IPS-NIHi11 (cell line): ENCODE data around the gene ELFN2.
A peak's percentile ranks its signal among the peaks of the same experiment; 100 is the strongest.
"Not testable (repeated sequence)": the region's sequence is repeated elsewhere in the genome, so short reads cannot be mapped to it uniquely, and the experiment has no call there.

Source experiments
- DNase-seq: peaks from one replicate; pipeline ENCODE4 v3.0.0; 2012; ENCODE audit warnings: mixed read lengths, low spot score

ELFN2 gene

DNA sequence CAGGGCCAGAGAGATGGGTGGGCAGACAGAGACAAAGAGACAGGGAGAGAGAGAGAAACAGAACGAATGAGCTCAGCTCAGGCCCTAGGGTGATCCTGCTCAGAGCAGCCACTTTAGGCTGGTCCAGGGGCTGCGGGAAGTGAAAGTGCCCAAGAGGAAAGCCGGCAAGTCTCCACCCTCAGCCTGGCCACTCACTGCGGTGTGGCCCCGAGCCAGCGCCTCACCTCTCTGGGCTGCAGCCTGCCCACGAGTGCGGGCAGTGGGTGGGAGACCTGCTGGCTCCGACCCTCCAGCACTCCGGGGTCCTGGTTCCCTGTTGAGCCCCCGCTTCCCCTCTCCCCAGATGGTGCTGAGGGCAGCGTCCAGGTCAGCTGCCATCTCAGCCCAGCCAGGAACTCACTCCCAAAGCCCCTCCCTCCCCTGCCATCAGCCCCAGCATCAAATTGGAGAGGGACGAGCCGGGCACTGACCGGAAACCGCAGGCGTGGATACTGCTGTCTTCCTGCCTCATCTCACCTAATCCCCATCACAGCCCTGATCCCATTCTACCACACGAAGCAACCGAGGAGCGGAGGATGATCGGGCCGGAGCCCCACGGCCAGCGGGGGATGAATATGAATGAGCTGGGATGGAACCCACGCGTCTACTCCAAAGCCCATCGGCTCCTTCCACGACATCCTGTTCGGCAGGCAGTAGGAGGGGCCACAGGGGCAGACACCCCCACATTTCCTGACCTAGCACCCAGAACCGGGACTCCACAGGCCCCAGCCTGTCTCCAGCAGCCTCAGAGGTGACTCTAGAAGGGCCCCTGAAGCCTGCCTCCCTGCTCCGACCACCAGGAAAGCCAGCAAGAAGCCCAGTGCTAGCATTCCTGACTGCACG, 16.9 kb downstream of the ELFN2 start:
- no peak for DNase-seq

- DNase-seq, result no peak
Measured at GRCh38 chr22:37409459-37410050, 17.7 kb downstream of the ELFN2 start.

- no peak for DNase-seq
Measured at GRCh38 chr22:37409031-37409430, 18.2 kb downstream of the ELFN2 start.

DNA sequence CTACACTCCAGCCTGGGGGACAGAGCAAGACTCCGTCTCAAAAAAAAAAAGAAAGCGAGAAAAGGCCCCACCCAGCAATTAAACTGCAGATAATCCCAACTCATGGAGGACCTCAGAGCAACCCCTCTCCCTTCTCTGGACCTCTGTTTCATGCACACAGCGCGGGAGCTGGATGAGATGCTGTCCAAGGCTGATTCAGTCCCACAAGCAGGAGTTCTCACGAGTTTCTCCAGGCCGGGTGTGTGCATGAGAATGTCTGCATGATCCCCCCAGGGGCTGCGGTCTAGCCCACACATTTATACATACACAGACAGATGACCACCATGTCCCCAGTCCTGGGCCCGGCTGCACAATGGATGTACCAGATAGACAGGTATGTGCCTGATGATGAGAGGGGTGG, 19.4 kb downstream of the ELFN2 start:
- no peak for DNase-seq

- DNase-seq, result no peak
Measured at GRCh38 chr22:37406441-37407235, 20.6 kb downstream of the ELFN2 start.

DNA sequence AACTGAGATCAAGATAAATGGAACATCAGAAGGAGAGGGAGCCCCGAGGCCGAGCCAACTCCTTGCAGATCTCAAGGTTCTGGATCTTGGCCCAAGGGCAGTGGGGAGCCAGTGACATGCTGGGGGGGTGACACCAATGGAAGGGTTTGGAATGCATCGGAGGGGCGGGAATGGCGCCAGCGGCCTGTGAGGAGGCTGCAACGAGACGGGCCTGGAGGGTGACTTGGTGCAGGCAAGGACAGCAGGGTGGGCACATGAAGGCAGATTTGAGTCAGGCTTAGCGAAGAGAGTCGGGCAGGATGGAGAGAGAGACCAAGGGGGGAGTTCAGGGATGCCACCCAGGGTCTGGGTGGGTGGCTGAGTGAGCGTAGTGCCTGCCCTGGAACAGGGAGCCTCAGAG, 23.2 kb downstream of the ELFN2 start:
- no peak for DNase-seq

DNA sequence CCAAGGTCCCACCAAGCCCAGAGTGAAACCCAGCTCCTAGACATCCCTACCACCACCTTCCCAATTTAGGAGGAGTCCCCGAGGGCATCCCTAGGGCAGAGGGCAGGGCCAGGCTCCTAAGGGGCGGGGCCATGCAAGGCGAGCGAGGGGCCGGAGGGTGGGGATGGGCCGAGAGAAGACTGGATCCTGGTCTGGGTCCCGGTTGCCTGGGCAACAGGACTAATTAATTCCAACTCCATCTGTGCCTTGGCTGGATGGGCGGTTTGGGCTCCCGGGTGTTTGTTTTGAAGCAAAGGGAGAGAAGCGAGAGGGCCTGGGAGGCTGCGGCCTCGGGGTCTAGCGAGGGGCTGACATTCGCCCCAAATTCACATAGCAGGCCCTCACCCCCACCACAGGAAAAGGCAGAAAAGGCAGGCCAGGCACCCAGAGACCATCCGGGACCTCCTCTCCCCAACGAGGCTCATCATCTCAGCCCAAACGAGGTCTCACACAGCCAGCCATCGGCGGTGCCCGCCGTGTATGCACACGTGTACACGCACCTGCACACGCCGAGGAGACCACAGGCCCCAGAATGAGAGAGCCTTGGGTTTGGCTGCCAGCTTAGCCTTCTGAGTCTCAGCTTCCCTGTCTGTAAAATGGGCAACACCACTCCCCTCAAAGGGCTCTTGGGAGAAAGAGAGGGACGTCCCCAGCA, 23.9 kb downstream of the ELFN2 start:
- peak; percentile 86 for DNase-seq

DNA sequence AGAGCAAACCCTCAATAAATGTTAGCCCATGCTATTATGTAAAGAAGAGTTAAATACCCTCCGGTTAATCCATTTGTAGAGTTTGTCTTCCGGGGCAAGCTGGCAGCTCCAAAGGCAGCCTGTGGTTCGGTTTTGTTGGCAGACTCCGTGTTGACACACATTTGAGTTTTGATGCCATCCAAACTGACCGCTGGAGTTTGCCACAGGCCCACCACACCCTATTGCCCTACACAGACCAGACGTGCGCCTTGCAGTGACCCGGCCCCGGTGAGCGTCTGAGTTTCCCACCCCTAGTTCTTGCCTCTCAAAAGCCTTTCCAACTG, 25.1 kb downstream of the ELFN2 start:
- DNase-seq, result no peak

DNA sequence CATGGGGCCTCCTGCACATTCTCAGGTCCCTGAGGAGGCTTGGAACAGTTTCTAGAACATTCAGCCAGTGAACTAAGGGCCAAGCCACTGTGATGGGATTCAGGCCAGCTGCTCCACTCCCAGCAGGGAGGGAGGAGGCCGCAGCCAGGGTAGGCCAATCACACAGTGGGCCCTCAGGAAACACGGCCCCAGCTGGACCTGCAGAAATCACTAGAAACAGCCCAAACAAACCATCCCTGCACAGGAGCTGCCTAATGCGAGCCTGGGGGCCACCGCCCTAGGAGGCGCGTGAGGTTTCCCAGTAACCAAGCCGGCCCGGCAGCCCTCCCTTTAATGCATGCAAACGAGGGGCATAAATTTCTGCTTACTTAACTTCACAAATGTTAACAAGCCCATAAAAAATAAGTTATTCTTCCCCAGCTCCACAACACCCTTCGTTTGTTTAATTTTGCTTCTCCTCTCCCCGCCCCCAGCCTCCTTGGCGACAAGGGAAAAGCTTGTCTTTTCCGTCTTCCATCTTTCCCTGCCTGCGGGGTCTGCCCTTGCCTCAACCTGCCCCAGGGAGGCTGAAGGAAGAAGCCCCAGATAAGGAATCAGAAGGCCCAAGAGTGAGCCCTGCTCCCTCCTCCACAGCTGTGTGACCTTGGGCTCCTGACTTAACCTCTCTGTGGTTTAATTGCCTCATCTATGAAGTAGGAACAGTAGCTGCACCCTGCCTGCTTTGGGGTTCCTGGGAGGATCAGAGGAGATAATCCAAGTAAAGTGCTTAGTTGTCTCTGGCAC, 25.7 kb downstream of the ELFN2 start:
- no peak for DNase-seq

DNA sequence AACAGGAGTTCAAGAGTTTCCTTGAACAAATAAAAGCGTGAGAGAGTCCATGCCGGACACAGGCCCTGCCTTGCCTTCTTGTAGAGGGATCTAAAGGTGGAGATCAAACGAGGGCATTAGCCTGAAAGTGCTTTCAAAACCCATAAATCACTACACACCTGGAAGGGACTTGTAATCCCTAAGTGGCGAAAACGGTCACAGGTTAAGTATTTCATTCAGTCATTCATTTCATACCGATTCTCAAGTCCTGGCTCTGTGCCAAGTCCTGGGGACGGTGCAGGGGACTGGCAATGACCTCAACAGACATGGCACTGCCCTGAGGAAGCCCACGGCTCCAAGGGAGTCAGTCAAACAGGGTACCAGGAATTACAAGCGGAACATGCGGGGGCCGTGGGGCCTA, 26.6 kb downstream of the ELFN2 start:
- DNase-seq, result no peak

- DNase-seq, result not testable (repeated sequence)
Measured at GRCh38 chr22:37399457-37399856, 27.8 kb downstream of the ELFN2 start.

GRCh38 chr22:37397226-37397625, 30.1 kb downstream of the ELFN2 start:
- no peak for DNase-seq

DNA sequence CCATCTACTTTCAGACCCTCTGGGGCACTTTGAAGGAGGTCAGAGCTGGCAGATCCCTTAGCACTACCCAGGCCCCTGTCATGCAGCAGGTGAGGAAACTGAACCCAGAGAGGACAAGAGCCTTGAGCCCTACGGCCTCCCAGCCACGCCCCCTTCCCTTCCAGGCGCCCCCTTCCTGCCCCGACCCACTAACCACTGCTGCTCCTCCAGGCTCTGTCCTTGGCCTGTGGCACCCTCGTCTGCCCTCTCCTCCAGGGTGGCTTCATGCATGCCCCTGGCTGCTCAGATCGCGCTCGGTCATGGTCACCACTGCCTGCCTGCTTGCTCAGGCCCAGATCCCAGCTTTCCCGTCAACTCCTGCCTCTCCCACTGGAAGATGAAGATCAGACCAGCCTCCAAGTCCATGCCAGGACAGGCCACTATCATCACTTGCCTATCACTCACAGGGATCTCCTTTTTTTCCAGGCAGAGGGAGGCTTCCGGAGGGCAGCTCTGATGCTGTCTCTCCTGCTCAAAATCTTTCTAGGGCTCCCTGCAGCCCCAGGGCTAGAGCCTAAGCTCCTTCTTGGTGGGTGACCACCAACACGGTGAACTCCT, 30.7 kb downstream of the ELFN2 start:
- no peak for DNase-seq

- no peak for DNase-seq
Measured at GRCh38 chr22:37394341-37394740, 32.9 kb downstream of the ELFN2 start.

GRCh38 chr22:37393746-37394145, 33.5 kb downstream of the ELFN2 start:
- DNase-seq, result no peak

DNA sequence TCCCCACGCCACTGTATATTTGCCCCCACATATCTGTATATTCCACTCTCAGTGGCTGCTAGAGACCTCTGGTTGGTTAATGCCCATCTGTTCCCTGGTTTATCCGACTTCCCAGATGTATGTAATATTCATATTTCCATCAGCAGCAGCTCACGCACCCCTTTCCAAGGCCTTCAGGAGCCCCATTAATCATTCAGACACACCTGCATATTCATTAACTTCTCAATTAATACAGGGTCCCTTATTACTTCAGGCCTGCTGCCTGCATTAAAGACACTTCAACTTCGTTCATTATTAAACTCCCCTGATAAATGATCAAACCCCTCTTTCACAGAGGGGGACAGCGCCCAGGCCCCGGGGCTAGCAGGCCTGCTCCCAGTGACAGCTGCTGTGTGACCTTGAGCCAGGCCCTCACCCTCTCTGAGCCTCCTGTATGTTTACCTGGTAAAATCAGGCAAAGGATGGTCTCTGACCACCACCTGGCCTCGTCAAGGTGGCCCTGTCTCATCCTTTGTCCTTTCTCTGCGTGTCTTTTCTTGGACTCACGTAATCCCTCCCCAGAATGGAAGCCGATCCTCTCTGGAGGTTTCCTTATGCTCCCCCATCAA, 34.5 kb downstream of the ELFN2 start:
- DNase-seq, result no peak

- DNase-seq, result no peak
Measured at GRCh38 chr22:37391702-37392101, 35.6 kb downstream of the ELFN2 start.

DNA sequence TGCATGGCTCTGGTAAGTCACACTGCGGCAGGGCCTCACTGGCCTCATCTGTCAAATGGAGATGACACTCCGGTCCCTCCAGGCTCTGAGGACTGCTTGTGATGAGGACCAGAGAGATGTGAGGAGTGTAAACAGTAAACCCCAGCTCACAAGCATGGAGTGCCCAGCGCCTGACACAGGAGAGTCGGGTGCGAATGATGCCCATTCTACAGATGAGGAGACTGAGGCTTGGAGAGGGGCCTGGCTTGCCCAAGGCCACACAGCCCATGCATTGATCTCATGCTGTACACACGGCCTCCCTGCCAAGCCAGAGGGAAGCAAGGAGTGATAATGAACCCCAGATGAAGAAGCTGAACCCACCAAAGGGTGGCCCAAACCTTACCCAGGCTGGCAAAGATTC, 37.2 kb downstream of the ELFN2 start:
- no peak for DNase-seq

DNA sequence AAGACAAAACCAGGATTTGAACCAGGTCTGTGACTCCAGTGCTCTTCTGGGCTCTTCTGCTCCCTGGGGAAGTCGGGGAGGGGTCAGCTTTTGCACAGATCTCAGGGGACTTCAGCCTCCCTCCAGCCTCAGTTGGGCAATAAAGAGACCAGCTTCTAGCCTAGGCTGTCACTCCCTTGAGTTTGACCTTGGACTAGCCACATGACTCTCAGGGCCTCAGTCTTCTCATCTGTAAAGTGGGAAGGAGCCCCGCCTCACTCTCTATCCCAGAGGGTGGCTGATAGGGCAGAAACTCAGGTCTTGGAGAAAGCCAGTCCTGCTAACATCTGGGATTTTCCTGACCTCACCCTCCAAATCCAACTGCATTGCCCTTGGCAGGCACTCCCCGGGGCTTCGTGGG, 38.7 kb downstream of the ELFN2 start:
- DNase-seq, result no peak

GRCh38 chr22:37387793-37388192, 39.5 kb downstream of the ELFN2 start:
- DNase-seq, result no peak

DNA sequence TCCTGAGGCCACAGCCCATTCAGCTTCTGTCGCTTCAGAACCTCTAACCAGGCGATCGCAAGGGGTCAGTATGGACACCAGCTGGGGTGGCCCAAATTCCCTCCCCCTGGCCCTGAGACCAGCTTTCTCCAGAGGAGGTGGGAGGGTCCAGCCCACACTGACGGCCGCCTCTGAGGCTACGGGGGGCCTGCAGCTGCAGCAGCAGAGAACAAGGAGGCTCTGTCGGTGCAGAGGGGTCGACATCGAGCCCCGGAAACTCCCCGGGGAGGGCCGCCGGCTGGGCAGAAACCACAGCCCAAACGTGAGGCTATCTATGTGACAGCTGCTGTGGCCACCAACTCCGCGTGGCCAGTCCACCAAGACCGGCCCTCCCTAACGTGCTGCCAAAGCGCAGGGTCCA, 40.8 kb downstream of the ELFN2 start:
- no peak for DNase-seq
